WTC11 (cell line): ENCODE data around the gene PARVB. TPM values are rescaled to one million over a fixed set of nuclear protein-coding genes. Genes with fewer than 3 reads are reported as not detected.

Source experiments
- ATAC-seq: fragments of 200-7000 bp; cut with Tn5 transposase; 2 replicates; pipeline ENCODE4 v1.10.0; 2021; ENCODE audit warnings: mild to moderate bottlenecking, moderate library complexity
- CTCF ChIA-PET: fragments of 300-600 bp; sonication (Branson Sonifier 250); formaldehyde crosslinking; loops from one replicate; lab custom pipeline; 2021; ENCODE audit warnings: antibody characterized with exemption; lab: Charles Lee
- POLR2A ChIA-PET: fragments of 350-600 bp; sonication (Branson Sonifier 250); formaldehyde crosslinking; loops from one replicate; lab custom pipeline; 2021; ENCODE audit warnings: antibody characterized with exemption; lab: Charles Lee
- DNase-seq: peaks from one replicate; pipeline ENCODE4 v3.0.0; 2021; ENCODE audit warnings: low spot score
- H3K27ac Mint-ChIP-seq: 2 replicates; pipeline ENCODE4 v1.8.0; 2021; ENCODE audit warnings: mixed read lengths
- H3K27me3 Mint-ChIP-seq: 2 replicates; pipeline ENCODE4 v1.8.0; 2021; ENCODE audit warnings: low read depth, mild to moderate bottlenecking, moderate library complexity, mixed read lengths
- H3K36me3 Mint-ChIP-seq: 2 replicates; pipeline ENCODE4 v1.8.0; 2021; ENCODE audit warnings: mixed read lengths
- H3K4me1 Mint-ChIP-seq: 2 replicates; pipeline ENCODE4 v1.8.0; 2022; ENCODE audit warnings: mixed read lengths
- H3K4me3 Mint-ChIP-seq: 2 replicates; pipeline ENCODE4 v1.8.0; 2021; ENCODE audit warnings: mild to moderate bottlenecking, moderate library complexity, mixed read lengths
- H3K9me3 Mint-ChIP-seq: 2 replicates; pipeline ENCODE4 v1.8.0; 2021; ENCODE audit warnings: mixed read lengths
- ELF4 ChIP-seq: sonication (generic); formaldehyde crosslinking; IDR thresholded peaks from 2 replicates; pipeline ENCODE4 v1.8.1; 2022; ENCODE audit warnings: low read depth, mild to moderate bottlenecking, moderate library complexity, missing genetic modification reagents
- KAT7 ChIP-seq: sonication (generic); formaldehyde crosslinking; IDR thresholded peaks from 2 replicates; pipeline ENCODE4 v1.8.1; 2023; ENCODE audit warnings: missing genetic modification reagents, mild to moderate bottlenecking, borderline replicate concordance
- MXD4 ChIP-seq: fragments of 250-450 bp; sonication (Bioruptor Pico); IDR thresholded peaks from 2 replicates; pipeline ENCODE4 v1.8.0; 2021; ENCODE audit warnings: mild to moderate bottlenecking, moderate library complexity, borderline replicate concordance
- NFATC4 ChIP-seq: fragments of 250-450 bp; sonication (Bioruptor Pico); IDR thresholded peaks from 2 replicates; pipeline ENCODE4 v1.9.0; 2021; ENCODE audit warnings: mild to moderate bottlenecking
- RORB ChIP-seq: fragments of 250-450 bp; sonication (Bioruptor Pico); IDR thresholded peaks from 2 replicates; pipeline ENCODE4 v1.9.0; 2021; ENCODE audit warnings: mild to moderate bottlenecking
- TEAD1 ChIP-seq: sonication (generic); formaldehyde crosslinking; IDR thresholded peaks from 2 replicates; pipeline ENCODE4 v1.8.0; 2022; ENCODE audit warnings: mild to moderate bottlenecking, missing genetic modification reagents
- TEAD4 ChIP-seq: sonication (generic); formaldehyde crosslinking; IDR thresholded peaks from 2 replicates; pipeline ENCODE4 v1.8.0; 2022; ENCODE audit warnings: mild to moderate bottlenecking, missing genetic modification reagents
- TP53 ChIP-seq: sonication (generic); formaldehyde crosslinking; IDR thresholded peaks from 2 replicates; pipeline ENCODE4 v1.8.1; 2023; ENCODE audit warnings: mild to moderate bottlenecking, missing genetic modification reagents
- ZNF423 ChIP-seq: fragments of 250-450 bp; sonication (Bioruptor Pico); IDR thresholded peaks from 2 replicates; pipeline ENCODE4 v2.1.2; 2022; ENCODE audit warnings: mild to moderate bottlenecking, moderate library complexity
- total RNA-seq: library from RNA; stranded (reverse); gene quantifications from 3 replicates; pipeline ENCODE4 v1.2.3, GENCODE V29; 2021
- TF ChIP-seq, protein P1 (sequence below): fragments of 250-450 bp; sonication (Bioruptor Pico); IDR thresholded peaks from 2 replicates; pipeline ENCODE4 v1.8.0; 2021; ENCODE audit warnings: mild to moderate bottlenecking
- TF ChIP-seq, protein P2 (sequence below): sonication (generic); formaldehyde crosslinking; IDR thresholded peaks from 2 replicates; pipeline ENCODE4 v1.8.0; 2023; ENCODE audit warnings: missing genetic modification reagents
- TF ChIP-seq, protein P3 (sequence below): sonication (generic); formaldehyde crosslinking; IDR thresholded peaks from 2 replicates; pipeline ENCODE4 v1.8.1; 2023; ENCODE audit warnings: mild to moderate bottlenecking, missing genetic modification reagents, borderline replicate concordance
- TF ChIP-seq, protein P4 (sequence below): sonication (generic); formaldehyde crosslinking; IDR thresholded peaks from 2 replicates; pipeline ENCODE4 v1.8.1; 2023; ENCODE audit warnings: mild to moderate bottlenecking, missing genetic modification reagents
- TF ChIP-seq, protein P5 (sequence below): fragments of 250-450 bp; sonication (Bioruptor Pico); IDR thresholded peaks from 2 replicates; pipeline ENCODE4 v2.1.2; 2022; ENCODE audit warnings: mild to moderate bottlenecking, moderate library complexity
- TF ChIP-seq, protein P6 (sequence below): sonication (generic); formaldehyde crosslinking; IDR thresholded peaks from 2 replicates; pipeline ENCODE4 v1.8.1; 2023; ENCODE audit warnings: mild to moderate bottlenecking, missing genetic modification reagents

Gene PARVB
- total RNA-seq, 1 experiment from 2014 or later: 3.3 TPM

DNA sequence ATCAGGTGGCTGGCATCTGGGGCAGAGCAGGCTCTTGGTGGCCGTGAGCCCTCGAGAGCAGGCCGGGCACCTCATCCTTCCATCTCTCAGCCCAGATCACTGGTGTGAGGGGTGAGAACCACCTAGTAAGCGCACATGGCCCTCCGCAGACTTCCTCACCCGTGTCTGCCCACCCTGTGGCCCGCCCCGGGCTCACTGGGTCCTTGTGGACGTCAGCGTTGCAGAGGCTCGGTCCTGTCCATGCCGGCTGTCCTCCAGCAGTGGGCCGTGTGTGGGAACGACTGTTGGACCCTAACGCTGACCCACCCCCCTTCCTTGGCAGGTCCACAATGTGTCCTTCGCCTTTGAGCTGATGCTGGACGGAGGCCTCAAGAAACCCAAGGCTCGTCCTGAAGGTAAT is 139.4 kb downstream of the PARVB start (continued):
- TF ChIP-seq, protein P1, sequence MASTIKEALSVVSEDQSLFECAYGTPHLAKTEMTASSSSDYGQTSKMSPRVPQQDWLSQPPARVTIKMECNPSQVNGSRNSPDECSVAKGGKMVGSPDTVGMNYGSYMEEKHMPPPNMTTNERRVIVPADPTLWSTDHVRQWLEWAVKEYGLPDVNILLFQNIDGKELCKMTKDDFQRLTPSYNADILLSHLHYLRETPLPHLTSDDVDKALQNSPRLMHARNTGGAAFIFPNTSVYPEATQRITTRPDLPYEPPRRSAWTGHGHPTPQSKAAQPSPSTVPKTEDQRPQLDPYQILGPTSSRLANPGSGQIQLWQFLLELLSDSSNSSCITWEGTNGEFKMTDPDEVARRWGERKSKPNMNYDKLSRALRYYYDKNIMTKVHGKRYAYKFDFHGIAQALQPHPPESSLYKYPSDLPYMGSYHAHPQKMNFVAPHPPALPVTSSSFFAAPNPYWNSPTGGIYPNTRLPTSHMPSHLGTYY (CRISPR knock-in tag): no peak
- TF ChIP-seq, protein P2, sequence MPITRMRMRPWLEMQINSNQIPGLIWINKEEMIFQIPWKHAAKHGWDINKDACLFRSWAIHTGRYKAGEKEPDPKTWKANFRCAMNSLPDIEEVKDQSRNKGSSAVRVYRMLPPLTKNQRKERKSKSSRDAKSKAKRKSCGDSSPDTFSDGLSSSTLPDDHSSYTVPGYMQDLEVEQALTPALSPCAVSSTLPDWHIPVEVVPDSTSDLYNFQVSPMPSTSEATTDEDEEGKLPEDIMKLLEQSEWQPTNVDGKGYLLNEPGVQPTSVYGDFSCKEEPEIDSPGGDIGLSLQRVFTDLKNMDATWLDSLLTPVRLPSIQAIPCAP (CRISPR knock-in tag): no peak
- TF ChIP-seq TP53 (CRISPR knock-in tag): no peak
- TF ChIP-seq ELF4 (CRISPR knock-in tag): no peak
- no peak for TF ChIP-seq ZNF423 (CRISPR knock-in tag)
- TF ChIP-seq, protein P3, sequence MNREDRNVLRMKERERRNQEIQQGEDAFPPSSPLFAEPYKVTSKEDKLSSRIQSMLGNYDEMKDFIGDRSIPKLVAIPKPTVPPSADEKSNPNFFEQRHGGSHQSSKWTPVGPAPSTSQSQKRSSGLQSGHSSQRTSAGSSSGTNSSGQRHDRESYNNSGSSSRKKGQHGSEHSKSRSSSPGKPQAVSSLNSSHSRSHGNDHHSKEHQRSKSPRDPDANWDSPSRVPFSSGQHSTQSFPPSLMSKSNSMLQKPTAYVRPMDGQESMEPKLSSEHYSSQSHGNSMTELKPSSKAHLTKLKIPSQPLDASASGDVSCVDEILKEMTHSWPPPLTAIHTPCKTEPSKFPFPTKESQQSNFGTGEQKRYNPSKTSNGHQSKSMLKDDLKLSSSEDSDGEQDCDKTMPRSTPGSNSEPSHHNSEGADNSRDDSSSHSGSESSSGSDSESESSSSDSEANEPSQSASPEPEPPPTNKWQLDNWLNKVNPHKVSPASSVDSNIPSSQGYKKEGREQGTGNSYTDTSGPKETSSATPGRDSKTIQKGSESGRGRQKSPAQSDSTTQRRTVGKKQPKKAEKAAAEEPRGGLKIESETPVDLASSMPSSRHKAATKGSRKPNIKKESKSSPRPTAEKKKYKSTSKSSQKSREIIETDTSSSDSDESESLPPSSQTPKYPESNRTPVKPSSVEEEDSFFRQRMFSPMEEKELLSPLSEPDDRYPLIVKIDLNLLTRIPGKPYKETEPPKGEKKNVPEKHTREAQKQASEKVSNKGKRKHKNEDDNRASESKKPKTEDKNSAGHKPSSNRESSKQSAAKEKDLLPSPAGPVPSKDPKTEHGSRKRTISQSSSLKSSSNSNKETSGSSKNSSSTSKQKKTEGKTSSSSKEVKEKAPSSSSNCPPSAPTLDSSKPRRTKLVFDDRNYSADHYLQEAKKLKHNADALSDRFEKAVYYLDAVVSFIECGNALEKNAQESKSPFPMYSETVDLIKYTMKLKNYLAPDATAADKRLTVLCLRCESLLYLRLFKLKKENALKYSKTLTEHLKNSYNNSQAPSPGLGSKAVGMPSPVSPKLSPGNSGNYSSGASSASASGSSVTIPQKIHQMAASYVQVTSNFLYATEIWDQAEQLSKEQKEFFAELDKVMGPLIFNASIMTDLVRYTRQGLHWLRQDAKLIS (CRISPR knock-in tag): no peak
- TF ChIP-seq KAT7 (CRISPR knock-in tag): no peak
- no peak for TF ChIP-seq TEAD4 (CRISPR knock-in tag)
- TF ChIP-seq, protein P4, sequence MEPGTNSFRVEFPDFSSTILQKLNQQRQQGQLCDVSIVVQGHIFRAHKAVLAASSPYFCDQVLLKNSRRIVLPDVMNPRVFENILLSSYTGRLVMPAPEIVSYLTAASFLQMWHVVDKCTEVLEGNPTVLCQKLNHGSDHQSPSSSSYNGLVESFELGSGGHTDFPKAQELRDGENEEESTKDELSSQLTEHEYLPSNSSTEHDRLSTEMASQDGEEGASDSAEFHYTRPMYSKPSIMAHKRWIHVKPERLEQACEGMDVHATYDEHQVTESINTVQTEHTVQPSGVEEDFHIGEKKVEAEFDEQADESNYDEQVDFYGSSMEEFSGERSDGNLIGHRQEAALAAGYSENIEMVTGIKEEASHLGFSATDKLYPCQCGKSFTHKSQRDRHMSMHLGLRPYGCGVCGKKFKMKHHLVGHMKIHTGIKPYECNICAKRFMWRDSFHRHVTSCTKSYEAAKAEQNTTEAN (CRISPR knock-in tag): no peak
- no peak for TF ChIP-seq RORB

DNA sequence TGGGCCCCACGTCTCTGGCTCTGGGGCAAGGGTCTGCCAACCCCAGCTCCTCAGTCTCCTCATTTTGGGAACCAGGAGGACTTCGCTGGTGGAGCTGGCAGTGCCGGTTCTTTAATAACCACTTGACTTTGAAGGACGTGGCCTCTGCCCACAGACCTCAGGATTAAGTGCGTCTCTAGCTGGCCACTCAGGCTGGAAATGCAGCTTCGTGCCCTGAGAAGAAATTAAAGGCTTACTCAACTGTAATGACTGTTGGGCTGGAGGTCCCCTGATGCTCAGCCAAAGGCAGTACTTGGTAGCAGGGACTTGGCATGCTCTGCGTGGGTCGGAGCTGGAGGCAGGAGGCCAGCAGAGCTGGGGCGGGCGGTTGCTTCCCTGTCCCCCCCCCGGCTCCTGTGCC is 139.9 kb downstream of the PARVB start:
- Mint-ChIP-seq H3K27ac (no peak overlapping the region), H3K9me3 (no peaks in the 10 kb centered on the region), H3K27me3 (no peaks in the 10 kb centered on the region), H3K36me3 (no peaks in the 10 kb centered on the region), H3K4me3 (no peak overlapping the region), H3K4me1 (peaks cover 27% of the 10 kb centered on the region)
- CTCF ChIA-PET: interaction anchor here (1.3 to 1.9 kb wide), 3 partner anchors 79 to 171 kb away, joined by 3 to 5 read pairs (median 3); no protein-coding TSS in a partner anchor
- no peak for DNase-seq
- TF ChIP-seq NFATC4 (CRISPR knock-in tag) (no peak), MXD4 (CRISPR knock-in tag) (no peak), TEAD1 (no peak)
- TF ChIP-seq, protein P5, sequence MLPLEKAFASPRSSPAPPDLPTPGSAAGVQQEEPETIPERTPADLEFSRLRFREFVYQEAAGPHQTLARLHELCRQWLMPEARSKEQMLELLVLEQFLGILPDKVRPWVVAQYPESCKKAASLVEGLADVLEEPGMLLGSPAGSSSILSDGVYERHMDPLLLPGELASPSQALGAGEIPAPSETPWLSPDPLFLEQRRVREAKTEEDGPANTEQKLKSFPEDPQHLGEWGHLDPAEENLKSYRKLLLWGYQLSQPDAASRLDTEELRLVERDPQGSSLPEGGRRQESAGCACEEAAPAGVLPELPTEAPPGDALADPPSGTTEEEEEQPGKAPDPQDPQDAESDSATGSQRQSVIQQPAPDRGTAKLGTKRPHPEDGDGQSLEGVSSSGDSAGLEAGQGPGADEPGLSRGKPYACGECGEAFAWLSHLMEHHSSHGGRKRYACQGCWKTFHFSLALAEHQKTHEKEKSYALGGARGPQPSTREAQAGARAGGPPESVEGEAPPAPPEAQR (CRISPR knock-in tag): no peak
- TF ChIP-seq, protein P6, sequence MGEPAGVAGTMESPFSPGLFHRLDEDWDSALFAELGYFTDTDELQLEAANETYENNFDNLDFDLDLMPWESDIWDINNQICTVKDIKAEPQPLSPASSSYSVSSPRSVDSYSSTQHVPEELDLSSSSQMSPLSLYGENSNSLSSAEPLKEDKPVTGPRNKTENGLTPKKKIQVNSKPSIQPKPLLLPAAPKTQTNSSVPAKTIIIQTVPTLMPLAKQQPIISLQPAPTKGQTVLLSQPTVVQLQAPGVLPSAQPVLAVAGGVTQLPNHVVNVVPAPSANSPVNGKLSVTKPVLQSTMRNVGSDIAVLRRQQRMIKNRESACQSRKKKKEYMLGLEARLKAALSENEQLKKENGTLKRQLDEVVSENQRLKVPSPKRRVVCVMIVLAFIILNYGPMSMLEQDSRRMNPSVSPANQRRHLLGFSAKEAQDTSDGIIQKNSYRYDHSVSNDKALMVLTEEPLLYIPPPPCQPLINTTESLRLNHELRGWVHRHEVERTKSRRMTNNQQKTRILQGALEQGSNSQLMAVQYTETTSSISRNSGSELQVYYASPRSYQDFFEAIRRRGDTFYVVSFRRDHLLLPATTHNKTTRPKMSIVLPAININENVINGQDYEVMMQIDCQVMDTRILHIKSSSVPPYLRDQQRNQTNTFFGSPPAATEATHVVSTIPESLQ (CRISPR knock-in tag): no peak
- POLR2A ChIA-PET: no interaction called here
- no peak for ATAC-seq
